ENCODE measurements around the gene GALNT10.

GALNT10 gene

GRCh38 chr5:154205441-154206117 lies 15.0 kb downstream of the GALNT10 start:
- Histone ChIP-seq H3K4me3 (ENCODE audit: insufficient read length, low read depth) (no peak overlapping the region), H3K27me3 (ENCODE audit: insufficient read depth, insufficient read length) (no peaks in the 10 kb centered on the region), H3K4me1 (ENCODE audit: insufficient read depth, insufficient read length) (no peaks in the 10 kb centered on the region), H3K36me3 (ENCODE audit: insufficient read depth, insufficient read length, low read length) (peaks cover 8% of the 10 kb centered on the region), H3K9ac (ENCODE audit: insufficient read length, low read depth) (no peak overlapping the region), H3K9me3 (ENCODE audit: insufficient read depth, low read length) (no peaks in the 10 kb centered on the region)
- no peak for TF ChIP-seq SUZ12 (IDR thresholded peaks at IDR 0.05; ENCODE audit: extremely low read depth, insufficient read depth, insufficient read length)
- TF ChIP-seq ZNF274 (IDR thresholded peaks at IDR 0.05; ENCODE audit: low read depth, low read length) = no peak
- TF ChIP-seq YY1 (IDR thresholded peaks at IDR 0.05; ENCODE audit: insufficient read depth, insufficient read length) = no peak
- no peak for DNase-seq (ENCODE audit: low read depth, low spot score)

DNA sequence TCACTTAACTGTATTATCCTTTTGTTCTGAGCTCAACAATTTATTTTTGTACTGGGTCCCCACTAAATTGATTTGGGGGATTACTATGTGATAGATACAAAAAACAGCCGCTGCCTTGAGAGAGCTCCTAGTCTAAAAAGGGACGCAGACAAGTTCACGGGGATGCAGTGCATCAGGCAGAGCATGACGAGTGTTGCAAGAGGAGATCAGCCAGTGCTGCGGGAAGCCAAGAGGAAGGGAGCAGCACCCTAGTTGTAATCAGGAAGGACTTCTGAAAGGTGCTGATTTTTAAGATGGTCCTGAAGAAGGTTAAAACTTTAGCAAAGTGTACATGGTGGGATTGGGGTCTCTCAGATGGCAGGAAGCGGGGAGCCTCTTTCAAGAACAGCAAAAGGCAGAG lies 15.8 kb downstream of the GALNT10 start:
- DNase-seq (ENCODE audit: low read depth, low spot score) = no peak
- Histone ChIP-seq H3K9ac (ENCODE audit: insufficient read length, low read depth) (no peak overlapping the region), H3K27me3 (ENCODE audit: insufficient read depth, insufficient read length) (no peaks in the 10 kb centered on the region), H3K36me3 (ENCODE audit: insufficient read depth, insufficient read length, low read length) (peaks cover 8% of the 10 kb centered on the region), H3K9me3 (ENCODE audit: insufficient read depth, low read length) (no peaks in the 10 kb centered on the region), H3K4me3 (ENCODE audit: insufficient read length, low read depth) (no peak overlapping the region), H3K4me1 (ENCODE audit: insufficient read depth, insufficient read length) (no peaks in the 10 kb centered on the region)
- TF ChIP-seq ZNF274 (IDR thresholded peaks at IDR 0.05; ENCODE audit: low read depth, low read length) (no peak), YY1 (IDR thresholded peaks at IDR 0.05; ENCODE audit: insufficient read depth, insufficient read length) (no peak), SUZ12 (IDR thresholded peaks at IDR 0.05; ENCODE audit: extremely low read depth, insufficient read depth, insufficient read length) (no peak)

DNA sequence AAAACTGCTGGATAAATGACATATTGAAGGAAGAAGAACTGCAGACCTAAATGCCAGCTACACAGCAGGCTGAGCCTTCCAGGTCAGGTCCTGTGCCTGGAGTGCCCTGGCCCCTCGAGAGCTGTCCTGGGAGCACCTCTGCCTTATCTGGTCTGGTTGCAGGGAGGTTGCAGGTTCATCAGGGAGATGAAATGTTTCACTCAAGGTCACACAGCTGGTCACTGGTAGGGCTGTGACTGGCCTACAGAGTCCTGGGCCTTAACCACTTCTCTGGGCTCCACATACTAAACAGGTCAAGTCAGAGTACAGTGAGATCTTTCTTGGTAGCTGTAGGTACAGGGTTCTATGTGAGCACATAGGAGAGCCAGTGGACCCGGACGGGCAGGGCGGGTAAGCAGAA lies 16.7 kb downstream of the GALNT10 start:
- TF ChIP-seq SUZ12 (IDR thresholded peaks at IDR 0.05; ENCODE audit: extremely low read depth, insufficient read depth, insufficient read length) (no peak), ZNF274 (IDR thresholded peaks at IDR 0.05; ENCODE audit: low read depth, low read length) (no peak)
- H3K4me3 ChIP-seq (ENCODE audit: insufficient read length, low read depth) = no peak overlapping the region
- H3K9ac ChIP-seq (ENCODE audit: insufficient read length, low read depth) = no peak overlapping the region
- H3K4me1 ChIP-seq (ENCODE audit: insufficient read depth, insufficient read length) = no peaks in the 10 kb centered on the region
- peaks cover 13% of the 10 kb centered on the region for H3K36me3 ChIP-seq (ENCODE audit: insufficient read depth, insufficient read length, low read length)
- DNase-seq (ENCODE audit: low read depth, low spot score) = no peak
- H3K9me3 ChIP-seq (ENCODE audit: insufficient read depth, low read length) = no peaks in the 10 kb centered on the region
- no peaks in the 10 kb centered on the region for H3K27me3 ChIP-seq (ENCODE audit: insufficient read depth, insufficient read length)

GRCh38 chr5:154209591-154210081 lies 19.1 kb downstream of the GALNT10 start:
- Histone ChIP-seq H3K9ac (ENCODE audit: insufficient read length, low read depth) (no peak overlapping the region), H3K9me3 (ENCODE audit: insufficient read depth, low read length) (no peaks in the 10 kb centered on the region), H3K27me3 (ENCODE audit: insufficient read depth, insufficient read length) (no peaks in the 10 kb centered on the region), H3K4me3 (ENCODE audit: insufficient read length, low read depth) (no peak overlapping the region), H3K36me3 (ENCODE audit: insufficient read depth, insufficient read length, low read length) (peaks cover 13% of the 10 kb centered on the region), H3K4me1 (ENCODE audit: insufficient read depth, insufficient read length) (no peaks in the 10 kb centered on the region)
- DNase-seq (ENCODE audit: low read depth, low spot score) = no peak
- TF ChIP-seq YY1 (IDR thresholded peaks at IDR 0.05; ENCODE audit: insufficient read depth, insufficient read length) (no peak), ZNF274 (IDR thresholded peaks at IDR 0.05; ENCODE audit: low read depth, low read length) (no peak), SUZ12 (IDR thresholded peaks at IDR 0.05; ENCODE audit: extremely low read depth, insufficient read depth, insufficient read length) (no peak)

DNA sequence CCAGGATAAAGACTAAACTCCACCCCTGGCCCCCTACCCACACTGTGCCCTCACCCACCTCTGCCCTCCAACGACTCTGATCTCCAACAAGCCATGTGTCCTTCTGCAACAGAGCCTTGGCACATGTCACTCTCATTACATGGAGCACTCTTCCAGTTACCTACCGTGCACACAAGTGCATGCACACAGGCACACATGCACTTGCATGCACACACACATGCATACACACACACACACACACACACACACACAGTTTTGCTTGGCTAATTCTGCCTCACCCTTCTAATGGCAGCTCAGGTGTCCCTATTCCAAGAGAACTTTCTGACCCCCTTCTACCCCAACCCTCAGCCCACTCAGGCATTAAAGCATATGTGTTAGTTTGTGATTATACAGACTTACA lies 19.6 kb downstream of the GALNT10 start:
- H3K9ac ChIP-seq (ENCODE audit: insufficient read length, low read depth) = no peak overlapping the region
- H3K27me3 ChIP-seq (ENCODE audit: insufficient read depth, insufficient read length) = no peaks in the 10 kb centered on the region
- peaks cover 13% of the 10 kb centered on the region for H3K36me3 ChIP-seq (ENCODE audit: insufficient read depth, insufficient read length, low read length)
- no peaks in the 10 kb centered on the region for H3K4me1 ChIP-seq (ENCODE audit: insufficient read depth, insufficient read length)
- TF ChIP-seq YY1 (IDR thresholded peaks at IDR 0.05; ENCODE audit: insufficient read depth, insufficient read length) (no peak), ZNF274 (IDR thresholded peaks at IDR 0.05; ENCODE audit: low read depth, low read length) (no peak), SUZ12 (IDR thresholded peaks at IDR 0.05; ENCODE audit: extremely low read depth, insufficient read depth, insufficient read length) (no peak)
- H3K4me3 ChIP-seq (ENCODE audit: insufficient read length, low read depth) = no peak overlapping the region
- no peak for DNase-seq (ENCODE audit: low read depth, low spot score)
- H3K9me3 ChIP-seq (ENCODE audit: insufficient read depth, low read length) = no peaks in the 10 kb centered on the region

- peaks cover 13% of the 10 kb centered on the region for H3K36me3 ChIP-seq (ENCODE audit: insufficient read depth, insufficient read length, low read length)
- DNase-seq (ENCODE audit: low read depth, low spot score) = no peak
- H3K27me3 ChIP-seq (ENCODE audit: insufficient read depth, insufficient read length) = no peaks in the 10 kb centered on the region
- H3K9ac ChIP-seq (ENCODE audit: insufficient read length, low read depth) = no peak overlapping the region
- H3K4me3 ChIP-seq (ENCODE audit: insufficient read length, low read depth) = no peak overlapping the region
- H3K9me3 ChIP-seq (ENCODE audit: insufficient read depth, low read length) = no peaks in the 10 kb centered on the region
- H3K4me1 ChIP-seq (ENCODE audit: insufficient read depth, insufficient read length) = no peaks in the 10 kb centered on the region
- no peak for TF ChIP-seq SUZ12 (IDR thresholded peaks at IDR 0.05; ENCODE audit: extremely low read depth, insufficient read depth, insufficient read length)
- TF ChIP-seq YY1 (IDR thresholded peaks at IDR 0.05; ENCODE audit: insufficient read depth, insufficient read length) = no peak
- TF ChIP-seq ZNF274 (IDR thresholded peaks at IDR 0.05; ENCODE audit: low read depth, low read length) = no peak
These were observed 21.3 kb downstream of the GALNT10 start for GRCh38 chr5:154211641-154212390.

DNA sequence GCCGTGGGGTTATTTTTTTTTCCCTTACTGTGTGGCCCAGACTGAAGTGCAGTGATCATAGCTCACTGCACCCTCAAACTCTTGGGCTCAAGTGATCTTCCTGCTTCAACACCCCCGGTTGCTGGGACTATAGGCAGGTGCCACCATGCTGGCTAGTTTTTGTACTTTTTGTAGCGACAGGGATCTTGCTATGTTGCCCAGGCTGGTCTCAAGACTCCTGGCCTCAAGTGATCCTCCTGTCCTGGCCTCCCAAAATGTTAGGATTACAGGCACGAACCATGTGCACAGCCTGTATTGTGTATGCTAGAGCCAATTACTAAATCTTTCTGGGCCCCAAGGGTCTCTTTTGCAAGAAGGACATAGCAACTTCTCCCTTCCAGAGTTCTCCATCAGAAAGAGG lies 23.1 kb downstream of the GALNT10 start:
- H3K36me3 ChIP-seq (ENCODE audit: insufficient read depth, insufficient read length, low read length) = peaks cover 13% of the 10 kb centered on the region
- TF ChIP-seq SUZ12 (IDR thresholded peaks at IDR 0.05; ENCODE audit: extremely low read depth, insufficient read depth, insufficient read length) = no peak
- TF ChIP-seq YY1 (IDR thresholded peaks at IDR 0.05; ENCODE audit: insufficient read depth, insufficient read length) = no peak
- no peak for TF ChIP-seq ZNF274 (IDR thresholded peaks at IDR 0.05; ENCODE audit: low read depth, low read length)
- no peaks in the 10 kb centered on the region for H3K4me1 ChIP-seq (ENCODE audit: insufficient read depth, insufficient read length)
- H3K4me3 ChIP-seq (ENCODE audit: insufficient read length, low read depth) = no peak overlapping the region
- no peak for DNase-seq (ENCODE audit: low read depth, low spot score)
- no peaks in the 10 kb centered on the region for H3K9me3 ChIP-seq (ENCODE audit: insufficient read depth, low read length)
- no peaks in the 10 kb centered on the region for H3K27me3 ChIP-seq (ENCODE audit: insufficient read depth, insufficient read length)
- no peak overlapping the region for H3K9ac ChIP-seq (ENCODE audit: insufficient read length, low read depth)

Data from NT2/D1 (cell line).